NCI-H748 (cell line): ENCODE data around the gene RTF2.
"Not testable (repeated sequence)": the region's sequence is repeated elsewhere in the genome, so short reads cannot be mapped to it uniquely, and the experiment has no call there.

ENCODE experiments used
- DNase-seq: peaks from one replicate; lab custom pipeline; 2025; ENCODE audit not compliant: unreplicated experiment; lab: John Stamatoyannopoulos, UW

Gene RTF2

DNA sequence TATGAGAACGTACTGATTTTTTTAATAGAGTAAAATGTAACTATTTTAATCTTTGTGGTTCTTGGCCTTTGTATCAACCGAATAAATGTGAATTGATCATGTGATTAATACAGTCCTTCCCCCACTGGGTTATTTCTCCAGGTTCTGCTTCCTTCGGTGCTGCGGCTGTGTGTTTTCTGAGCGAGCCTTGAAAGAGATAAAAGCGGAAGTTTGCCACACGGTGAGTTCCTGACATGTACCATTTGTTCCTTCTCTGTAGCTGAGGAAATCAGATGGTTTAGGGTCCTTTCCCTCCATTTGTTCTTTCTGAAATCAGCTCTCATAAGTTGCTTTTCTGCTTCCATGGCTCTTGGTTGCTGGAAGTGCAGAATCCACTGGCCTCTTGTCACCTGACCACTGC, 15.5 kb downstream of the RTF2 start:
- no peak for DNase-seq

DNA sequence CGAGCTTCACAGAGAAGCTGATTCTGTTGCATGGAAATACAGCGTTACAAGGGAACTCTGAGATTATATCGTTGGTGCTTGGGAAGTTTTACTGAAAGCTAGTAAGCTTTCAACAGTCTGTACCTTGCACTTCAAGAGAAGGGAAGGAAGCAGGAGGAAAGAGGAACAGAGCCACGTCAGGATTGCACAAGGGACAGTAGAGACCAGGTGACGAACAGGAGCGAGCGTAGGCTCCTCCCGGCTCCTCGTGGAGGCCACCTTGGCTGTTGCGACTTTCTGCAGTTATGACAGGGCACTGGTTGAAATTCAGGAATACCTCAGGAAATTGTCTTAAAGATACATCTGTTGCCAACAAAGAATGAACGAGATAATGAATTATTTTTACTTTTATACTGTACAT, 18.8 kb downstream of the RTF2 start:
- DNase-seq: no peak

GRCh38 chr20:56488566-56488965, 20.1 kb downstream of the RTF2 start:
- no peak for DNase-seq

GRCh38 chr20:56501116-56501515, 32.7 kb downstream of the RTF2 start:
- DNase-seq: no peak

DNA sequence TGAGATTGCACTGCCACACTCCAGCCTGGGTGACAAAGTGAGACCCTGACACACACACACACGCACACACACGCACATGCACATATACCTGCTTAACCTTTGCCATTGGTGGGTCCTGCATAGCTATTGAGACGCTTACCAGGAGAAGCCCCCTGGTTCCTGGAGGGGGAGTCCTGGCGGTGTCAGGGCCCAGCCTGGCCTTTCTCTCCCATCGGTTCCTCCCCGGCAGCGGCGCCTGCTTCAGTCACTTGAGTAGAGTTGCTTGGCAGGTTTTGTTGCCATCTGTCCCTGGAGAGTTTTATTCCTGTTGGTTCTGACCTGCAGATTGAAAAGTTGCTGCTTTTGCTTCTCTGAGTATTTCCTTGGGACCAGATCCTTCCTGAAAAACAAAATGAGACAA, 35.5 kb downstream of the RTF2 start:
- no peak for DNase-seq

DNA sequence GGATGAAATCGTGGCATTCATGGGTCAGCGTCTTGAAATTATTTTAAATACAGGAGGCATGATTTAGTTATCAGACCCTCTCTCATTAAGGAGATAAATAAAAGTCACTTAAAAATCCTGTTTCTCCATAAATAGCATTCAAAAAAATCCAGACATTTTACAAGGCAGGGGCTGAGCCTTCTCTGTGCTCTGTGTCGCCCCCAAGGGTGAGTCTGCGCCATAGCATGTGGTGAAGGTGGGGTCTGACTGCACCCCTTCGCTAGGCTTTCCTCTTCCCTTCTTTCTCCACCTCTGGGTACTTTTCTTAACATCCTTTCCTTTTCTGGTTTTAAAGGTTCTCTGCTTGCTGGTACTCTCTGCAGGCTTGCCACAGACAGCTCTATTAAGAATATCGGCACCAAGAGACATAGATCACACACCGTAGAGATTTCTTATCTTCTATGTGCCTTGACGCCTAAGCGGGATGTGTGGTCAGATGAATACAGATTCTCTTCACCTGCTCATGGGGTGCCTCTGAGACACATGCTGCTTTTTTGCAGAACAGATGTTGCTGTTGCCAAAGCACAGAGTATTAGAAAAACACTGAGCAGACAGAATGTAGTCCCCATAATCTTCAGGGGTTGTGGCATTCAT, 36.1 kb downstream of the RTF2 start:
- no peak for DNase-seq

GRCh38 chr20:56506103-56506502, 37.7 kb downstream of the RTF2 start:
- DNase-seq: no peak

DNA sequence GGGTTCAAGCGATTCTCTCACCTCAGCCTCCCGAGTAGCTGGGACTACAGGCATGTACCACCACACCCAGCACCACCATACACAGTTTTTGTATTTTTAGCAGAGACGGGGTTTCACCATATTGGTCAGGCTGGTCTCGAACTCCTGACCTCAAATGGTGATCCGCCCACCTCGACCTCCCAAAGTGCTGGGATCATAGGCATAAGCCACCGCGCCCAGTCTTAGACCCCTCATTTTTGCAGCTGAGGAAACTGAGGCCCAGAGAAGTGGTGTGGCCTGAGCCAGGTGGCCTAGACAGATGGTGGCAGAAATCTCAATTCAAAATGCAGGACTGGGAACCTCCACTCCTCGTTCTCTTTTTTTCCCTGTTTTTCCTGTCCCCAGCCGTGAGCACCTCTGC, 43.5 kb downstream of the RTF2 start:
- DNase-seq: no peak

DNA sequence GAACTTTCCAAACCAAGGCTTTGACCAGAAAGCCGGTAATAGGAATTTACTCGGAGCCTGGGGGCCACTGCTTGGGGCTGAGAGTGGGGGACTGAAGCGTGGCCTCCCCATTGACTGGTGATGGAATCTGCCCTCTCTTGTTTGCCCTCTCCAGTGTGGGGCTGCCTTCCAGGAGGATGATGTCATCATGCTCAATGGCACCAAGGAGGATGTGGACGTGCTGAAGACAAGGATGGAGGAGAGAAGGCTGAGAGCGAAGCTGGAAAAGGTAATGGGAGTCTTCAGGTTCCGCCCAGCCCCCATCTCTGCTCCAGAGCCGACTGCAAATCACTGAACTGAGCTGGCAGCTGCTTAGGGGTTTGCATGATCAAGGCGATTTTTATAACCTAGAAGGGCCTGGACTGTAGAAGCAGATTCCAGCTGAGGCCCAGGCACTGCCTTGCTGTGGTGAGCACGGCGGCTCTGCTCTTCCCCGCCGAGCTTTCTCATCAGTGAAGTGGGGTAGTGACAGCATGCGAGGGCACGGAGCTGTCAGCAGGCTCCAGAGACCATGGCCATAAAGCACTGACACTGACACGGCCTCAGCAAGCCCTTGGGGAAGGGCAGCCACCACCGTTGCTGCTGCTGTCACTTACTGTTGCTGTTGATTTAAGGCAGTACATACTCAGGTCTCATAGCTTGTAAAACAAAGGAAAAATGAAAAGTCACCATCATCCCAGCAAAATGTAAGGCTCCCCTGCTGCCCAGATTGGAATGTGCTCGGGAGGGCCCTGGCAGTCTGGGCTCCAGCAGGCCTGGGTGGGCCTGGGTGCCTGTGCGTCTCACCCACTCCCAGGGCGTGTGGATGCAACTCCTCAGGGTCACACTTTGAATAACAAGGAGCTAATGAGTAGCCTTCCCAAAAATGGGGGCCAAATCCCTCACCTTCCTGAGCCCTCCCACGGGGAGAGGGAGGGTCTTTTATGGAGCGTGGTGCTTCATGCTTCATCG, 45.0 kb downstream of the RTF2 start:
- no peak for DNase-seq

DNA sequence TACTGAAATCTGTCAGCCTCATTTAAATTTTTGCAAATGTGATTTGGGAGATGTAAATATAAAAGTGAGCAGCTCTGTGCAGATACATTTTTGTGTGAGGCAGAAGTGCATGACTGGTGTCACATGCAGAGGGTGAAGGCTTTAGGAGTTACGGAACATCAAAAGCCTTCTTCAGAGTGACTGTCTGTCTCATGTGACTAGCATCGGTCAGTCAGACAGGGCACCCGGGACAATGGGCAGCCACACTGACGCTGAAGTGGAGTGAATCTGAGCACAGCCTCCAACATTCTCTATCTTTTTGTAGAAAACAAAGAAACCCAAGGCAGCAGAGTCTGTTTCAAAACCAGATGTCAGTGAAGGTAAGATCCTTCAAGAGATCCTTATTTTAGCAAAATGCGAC, 48.2 kb downstream of the RTF2 start:
- no peak for DNase-seq

DNA sequence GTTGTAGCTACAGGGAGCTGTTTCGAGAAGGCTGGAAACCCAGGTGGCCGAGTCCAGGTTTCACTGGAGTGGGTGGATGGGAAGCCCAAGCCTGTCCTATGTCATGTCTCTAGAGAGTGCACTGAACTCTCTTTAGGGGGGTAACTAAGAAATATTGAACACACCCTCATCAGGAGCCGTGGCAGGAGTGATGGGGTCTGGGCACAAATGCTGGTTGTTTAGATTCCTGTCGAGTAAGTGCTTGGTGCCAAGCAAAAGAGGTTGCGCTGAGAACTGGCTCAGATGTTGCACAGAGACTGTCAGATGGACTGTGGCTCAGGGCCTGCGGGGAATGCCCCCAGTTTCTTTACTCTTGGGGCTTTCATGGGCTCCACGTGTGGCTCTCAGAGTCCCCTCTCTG, 48.8 kb downstream of the RTF2 start:
- DNase-seq: no peak

- no peak for DNase-seq
Observed at GRCh38 chr20:56517641-56518040, 49.2 kb downstream of the RTF2 start.

- no peak for DNase-seq
Observed at GRCh38 chr20:56518126-56518525, 49.7 kb downstream of the RTF2 start.

DNA sequence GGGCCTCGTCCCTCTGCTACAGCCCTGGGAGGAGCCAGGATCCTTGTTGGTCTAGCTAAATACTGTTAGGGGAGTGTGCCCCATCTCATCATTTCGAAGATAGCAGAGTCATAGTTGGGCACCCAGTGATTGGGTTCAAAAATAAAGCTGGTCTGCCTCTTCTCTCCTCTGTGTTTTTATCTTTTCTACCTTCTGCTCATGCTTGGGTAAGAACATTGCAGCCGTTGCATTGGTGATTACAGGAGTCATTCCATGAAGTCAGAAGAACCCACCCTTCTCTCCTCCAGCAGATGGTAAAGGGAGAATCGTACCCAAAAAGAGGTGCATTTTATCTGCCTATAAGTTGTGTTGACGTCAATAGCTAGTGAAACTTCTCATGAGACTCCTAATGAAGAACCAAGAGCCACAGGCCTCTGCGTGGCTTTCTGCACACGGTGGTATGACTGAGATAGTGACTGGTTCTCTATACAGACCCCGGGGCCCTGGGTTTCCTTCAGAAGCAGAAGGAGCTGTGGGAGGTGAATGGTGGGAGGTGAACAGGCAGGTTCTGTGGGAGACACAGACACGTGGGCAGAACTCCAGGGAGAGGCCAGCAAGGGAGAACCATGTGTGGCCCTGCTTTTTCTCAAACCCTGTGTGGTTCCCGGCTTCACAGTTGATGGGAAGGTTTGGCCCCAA, 50.4 kb downstream of the RTF2 start:
- no peak for DNase-seq

DNA sequence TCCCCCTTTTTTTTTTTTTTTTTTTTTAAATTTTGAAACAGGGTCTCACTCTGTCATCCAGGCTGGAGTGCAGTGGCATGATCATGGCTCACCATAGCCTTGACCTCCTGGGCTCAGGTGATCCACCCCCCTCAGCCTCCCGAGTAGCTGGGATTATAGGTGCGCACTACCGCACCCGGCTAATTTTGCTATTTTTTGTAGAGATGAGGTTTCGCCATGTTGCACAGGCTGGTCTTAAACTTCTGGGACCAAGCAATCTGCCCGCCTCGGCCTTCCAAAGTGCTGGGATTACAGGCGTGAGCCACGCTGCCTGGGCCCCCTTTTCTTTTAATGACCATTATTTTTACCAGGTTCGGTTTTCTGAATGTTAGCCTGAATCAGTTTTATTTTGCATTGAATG, 51.1 kb downstream of the RTF2 start:
- no peak for DNase-seq

DNA sequence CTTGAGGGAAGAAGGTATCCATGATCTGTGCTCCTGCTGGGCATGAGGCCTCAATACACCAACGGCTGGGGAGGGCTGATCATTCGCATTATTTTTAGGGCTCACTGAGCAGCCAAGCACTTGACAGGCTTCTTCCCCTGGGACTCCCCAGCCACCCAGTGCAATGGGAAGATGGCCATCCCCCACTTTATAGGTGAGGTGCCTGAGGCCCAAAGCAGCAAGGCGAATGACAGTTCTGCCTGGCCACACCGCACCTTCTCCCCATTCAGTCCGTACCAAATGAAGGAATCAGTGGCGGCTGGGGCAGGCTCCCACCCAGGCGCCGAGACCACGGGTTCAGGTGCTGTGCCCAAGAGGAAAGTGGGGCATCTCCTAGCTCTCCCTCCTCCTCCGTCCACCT, 51.8 kb downstream of the RTF2 start:
- DNase-seq: no peak

- DNase-seq: not testable (repeated sequence)
Observed at GRCh38 chr20:56520746-56521354, 52.4 kb downstream of the RTF2 start.

DNA sequence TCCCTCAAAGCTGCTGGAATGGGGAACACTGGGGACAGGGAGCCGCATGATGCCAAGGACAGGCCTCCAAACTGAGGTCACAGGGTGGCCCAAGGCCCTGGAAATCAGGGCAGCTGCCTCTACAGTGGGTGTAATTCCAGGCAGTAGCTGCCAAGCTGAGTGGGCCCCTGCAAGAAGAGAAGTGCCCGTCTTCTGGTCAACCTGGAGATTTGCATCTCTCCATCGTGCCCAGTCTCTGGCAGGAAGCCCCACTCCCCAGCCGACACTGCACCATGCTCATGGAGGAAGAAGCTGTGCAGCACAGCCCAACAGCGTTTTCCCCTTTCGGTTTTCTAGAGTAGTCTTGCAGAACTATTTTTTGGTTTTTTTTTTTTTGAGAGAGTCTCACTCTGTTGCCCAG, 53.9 kb downstream of the RTF2 start:
- DNase-seq: no peak

DNA sequence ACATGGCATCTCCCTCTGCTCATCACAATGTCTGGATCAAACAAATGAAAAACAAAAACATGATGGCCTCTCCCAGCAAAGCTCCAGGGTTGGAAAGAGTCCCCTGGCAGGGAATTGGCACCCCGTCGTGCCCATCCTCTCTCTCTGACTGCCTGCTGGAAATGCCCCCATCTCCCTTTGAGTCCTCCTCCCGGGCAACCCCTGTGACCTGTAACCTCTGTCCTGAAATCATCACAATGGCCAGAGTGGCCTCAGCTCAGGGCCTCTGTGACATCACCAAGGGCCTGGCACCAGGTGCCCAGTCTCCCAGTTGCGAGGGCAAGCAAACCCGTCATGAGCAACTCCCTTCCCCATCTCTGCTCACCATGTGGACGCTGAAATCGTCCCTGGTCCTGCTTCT, 56.0 kb downstream of the RTF2 start, which contains the start of gene FAM209A:
FAM209A (plus strand) TSS at position 301 of the 400 bp plus-strand sequence; CDS start at position 366, 65 bp downstream.
- not testable (repeated sequence) for DNase-seq

GRCh38 chr20:56527521-56527920, 59.1 kb downstream of the RTF2 start:
- no peak for DNase-seq

- DNase-seq: not testable (repeated sequence)
Observed at GRCh38 chr20:56532946-56533345, 64.5 kb downstream of the RTF2 start, which contains the start of gene FAM209B. Gene FAM209B, plus strand, starts transcription at chr20:56533246. Its CDS starts 96 bp downstream, at chr20:56533342.
